Measurements from ENCODE around the gene FCER1A.
"Not testable (repeated sequence)": the region's sequence is repeated elsewhere in the genome, so short reads cannot be mapped to it uniquely, and the experiment has no call there.

The FCER1A gene

GRCh38 chr1:159302095-159302494 is at the start of gene FCER1A:
Gene FCER1A, plus strand, starts transcription at chr1:159302336. Its CDS starts 29 bp downstream, at chr1:159302365.
- DNase-seq (ENCODE audit: low read depth), result no peak

GRCh38 chr1:159261311-159261710 is 40.8 kb upstream of the FCER1A start:
- no peak for DNase-seq (ENCODE audit: low read depth)

- no peak for DNase-seq (ENCODE audit: low read depth)
Observed at GRCh38 chr1:159261721-159262494, 40.2 kb upstream of the FCER1A start.

- peak; percentile 1 for DNase-seq (ENCODE audit: low read depth)
Observed at GRCh38 chr1:159266832-159267231, 35.3 kb upstream of the FCER1A start.

- DNase-seq (ENCODE audit: low read depth), result no peak
Observed at GRCh38 chr1:159274631-159275030, 27.5 kb upstream of the FCER1A start.

GRCh38 chr1:159275891-159276290 is 26.2 kb upstream of the FCER1A start:
- DNase-seq (ENCODE audit: low read depth), result no peak

GRCh38 chr1:159279773-159280172 is 22.4 kb upstream of the FCER1A start:
- no peak for DNase-seq (ENCODE audit: low read depth)

- DNase-seq (ENCODE audit: low read depth), result peak; percentile 23
Observed at GRCh38 chr1:159282118-159282517, 20.0 kb upstream of the FCER1A start.

GRCh38 chr1:159289060-159289459 is 13.1 kb upstream of the FCER1A start:
- DNase-seq (ENCODE audit: low read depth), result no peak

GRCh38 chr1:159291424-159291823 is 10.7 kb upstream of the FCER1A start:
- no peak for DNase-seq (ENCODE audit: low read depth)

- no peak for DNase-seq (ENCODE audit: low read depth)
Observed at GRCh38 chr1:159296706-159297375, 5.3 kb upstream of the FCER1A start.

- DNase-seq (ENCODE audit: low read depth), result no peak
Observed at GRCh38 chr1:159300146-159300545, 2.0 kb upstream of the FCER1A start.

- DNase-seq (ENCODE audit: low read depth), result no peak
Observed at GRCh38 chr1:159307346-159308020, 5.3 kb downstream of the FCER1A start.

- DNase-seq (ENCODE audit: low read depth), result no peak
Observed at GRCh38 chr1:159311679-159312078, 9.5 kb downstream of the FCER1A start.

GRCh38 chr1:159315381-159315780 is 13.2 kb downstream of the FCER1A start:
- no peak for DNase-seq (ENCODE audit: low read depth)

- DNase-seq (ENCODE audit: low read depth), result no peak
Observed at GRCh38 chr1:159318784-159319551, 16.8 kb downstream of the FCER1A start.

GRCh38 chr1:159334797-159335196 is 32.7 kb downstream of the FCER1A start:
- no peak for DNase-seq (ENCODE audit: low read depth)

- no peak for DNase-seq (ENCODE audit: low read depth)
Observed at GRCh38 chr1:159338018-159338417, 35.9 kb downstream of the FCER1A start.

- peak; percentile 13 for DNase-seq (ENCODE audit: low read depth)
Observed at GRCh38 chr1:159339536-159339935, 37.4 kb downstream of the FCER1A start.

- peak; percentile 4 for DNase-seq (ENCODE audit: low read depth)
Observed at GRCh38 chr1:159341736-159342135, 39.6 kb downstream of the FCER1A start.

GRCh38 chr1:159342761-159343425 is 40.8 kb downstream of the FCER1A start:
- DNase-seq (ENCODE audit: low read depth), result no peak

- not testable (repeated sequence) for DNase-seq (ENCODE audit: low read depth)
Observed at GRCh38 chr1:159349374-159349773, 47.2 kb downstream of the FCER1A start.

All from iris pigment epithelial cell (primary cell).